SIG-M5 treated with dmso at 0.1 percent for 504 hours (cell line): Measurements from ENCODE around the gene MAPKAPK2.

ENCODE experiments used
- DNase-seq: peaks from one replicate; lab custom pipeline; 2025; ENCODE audit not compliant: unreplicated experiment; lab: John Stamatoyannopoulos, UW

The MAPKAPK2 gene

GRCh38 chr1:206682111-206682510 lies 2.6 kb upstream of the MAPKAPK2 start:
- peak; percentile 30 for DNase-seq

- DNase-seq = no peak
Measured at GRCh38 chr1:206683313-206683712, 1.4 kb upstream of the MAPKAPK2 start.

GRCh38 chr1:206684003-206684402 lies 702 bp upstream of the MAPKAPK2 start:
- no peak for DNase-seq

DNA sequence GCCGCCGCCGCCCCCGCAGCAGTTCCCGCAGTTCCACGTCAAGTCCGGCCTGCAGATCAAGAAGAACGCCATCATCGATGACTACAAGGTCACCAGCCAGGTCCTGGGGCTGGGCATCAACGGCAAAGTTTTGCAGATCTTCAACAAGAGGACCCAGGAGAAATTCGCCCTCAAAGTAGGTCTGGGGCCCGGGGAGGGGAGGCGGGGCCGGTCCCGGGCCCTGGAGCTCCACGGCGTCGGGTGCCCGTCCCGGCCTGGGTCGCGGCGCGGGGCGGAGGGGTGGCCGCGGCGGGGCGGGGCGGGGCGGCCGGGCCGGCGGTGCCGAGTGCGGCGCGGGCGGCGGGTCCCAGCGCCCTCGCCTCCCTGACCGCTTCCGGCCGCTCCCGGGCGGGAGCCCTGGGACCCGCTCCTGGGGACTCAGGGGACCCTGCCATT lies 646 bp downstream of the MAPKAPK2 start:
- DNase-seq = no peak

DNA sequence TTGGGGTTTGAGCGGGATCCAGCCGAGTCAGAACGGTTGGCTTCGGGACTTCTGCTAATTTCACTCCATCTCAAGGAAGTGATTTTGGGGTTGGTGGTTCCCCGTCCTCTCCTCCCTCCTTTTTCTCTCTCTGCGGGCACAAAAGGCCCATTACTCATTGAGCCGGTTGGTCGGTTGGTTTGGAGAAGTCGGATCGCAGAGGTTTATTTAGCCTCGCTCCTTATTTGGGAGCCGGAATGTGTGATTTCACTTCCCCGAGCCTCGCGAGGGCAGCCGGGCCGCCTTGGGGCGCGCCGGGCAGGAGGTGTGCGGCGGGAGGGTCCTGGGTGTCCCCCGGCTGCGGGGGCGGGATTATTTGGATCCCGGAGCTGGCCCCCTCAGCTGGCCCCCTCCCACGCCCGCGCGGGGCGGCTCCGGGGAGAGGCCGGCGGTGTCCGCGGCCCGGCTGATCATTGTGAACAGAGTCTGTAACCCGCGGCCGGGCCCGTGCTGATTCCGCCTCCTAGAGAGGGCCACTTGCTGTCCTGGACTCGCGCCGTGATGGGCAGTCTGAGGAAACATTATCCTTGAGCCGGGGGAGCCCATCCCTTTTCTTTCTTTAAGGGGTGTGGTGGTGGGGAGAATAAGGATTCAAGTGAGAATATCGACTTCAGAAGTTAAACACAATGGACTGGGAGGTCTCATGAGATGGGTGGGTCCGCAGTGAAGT lies 1.2 kb downstream of the MAPKAPK2 start:
- peak; percentile 95 for DNase-seq

DNA sequence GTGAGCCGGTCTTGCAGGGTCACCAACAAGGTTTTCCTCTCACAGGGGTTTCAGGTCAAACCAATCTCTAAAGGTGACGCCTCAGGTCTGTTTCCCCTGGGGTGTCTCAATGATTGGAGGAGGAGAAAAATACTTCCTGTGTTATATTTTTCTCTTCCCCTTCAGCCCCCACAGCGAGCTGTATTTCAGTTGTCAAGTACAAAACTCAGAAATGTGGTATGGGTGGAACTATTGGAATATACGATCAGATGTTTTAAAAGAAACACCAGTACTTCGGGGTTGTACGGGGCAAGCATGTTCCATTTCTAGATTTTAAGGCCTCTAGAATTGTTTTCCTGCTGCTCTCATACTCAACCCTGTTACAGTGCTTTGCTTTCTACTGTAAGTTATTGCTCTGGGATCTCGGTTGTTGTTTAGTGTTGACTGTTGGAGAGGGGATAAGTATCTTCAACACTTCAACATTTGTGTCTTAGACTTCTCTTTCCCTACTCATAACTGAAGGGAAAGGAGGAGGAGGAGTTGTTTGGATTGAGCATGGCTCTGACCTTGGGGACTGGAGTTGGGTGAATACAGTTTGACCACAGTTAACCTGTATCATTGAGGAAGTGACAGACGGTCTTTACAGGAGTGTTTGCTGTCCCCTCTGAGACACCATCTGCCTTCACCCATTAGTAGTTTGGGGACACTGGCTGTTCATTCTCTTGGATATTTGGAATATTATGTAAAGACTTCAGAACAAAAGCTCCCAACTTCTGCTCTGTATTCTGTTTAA lies 2.0 kb downstream of the MAPKAPK2 start:
- peak; percentile 27 for DNase-seq

DNA sequence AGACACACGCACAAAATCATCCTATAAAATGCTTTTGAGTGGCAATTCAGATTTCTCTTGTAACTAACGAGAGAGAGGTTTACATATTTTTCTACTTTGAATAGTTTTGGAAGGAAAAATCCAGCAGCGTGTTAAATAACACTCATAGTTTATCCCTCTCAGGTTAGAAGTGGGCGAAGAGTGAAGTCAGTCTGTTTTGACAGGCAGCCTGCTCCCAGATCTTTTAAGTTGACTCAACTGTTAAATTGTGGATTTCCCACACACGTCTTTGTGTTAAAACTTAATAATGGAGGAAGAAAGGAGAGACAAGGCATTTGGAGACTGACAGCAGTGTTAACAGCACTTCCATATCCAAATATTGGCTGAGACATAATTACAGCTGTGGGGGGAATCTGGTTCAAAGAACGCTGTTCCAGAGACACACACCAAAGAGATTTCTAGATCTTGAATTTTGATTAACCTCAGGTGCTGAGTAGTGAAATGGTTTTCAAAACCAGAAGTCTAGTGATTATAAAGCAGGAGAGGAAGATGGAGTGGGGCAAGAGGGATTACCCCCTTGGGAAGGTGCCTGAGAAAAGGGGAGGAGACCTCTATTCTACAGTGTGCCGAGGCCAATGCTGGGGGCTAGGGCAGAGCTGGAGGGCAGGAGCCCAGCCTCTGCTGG lies 2.7 kb downstream of the MAPKAPK2 start:
- no peak for DNase-seq

DNA sequence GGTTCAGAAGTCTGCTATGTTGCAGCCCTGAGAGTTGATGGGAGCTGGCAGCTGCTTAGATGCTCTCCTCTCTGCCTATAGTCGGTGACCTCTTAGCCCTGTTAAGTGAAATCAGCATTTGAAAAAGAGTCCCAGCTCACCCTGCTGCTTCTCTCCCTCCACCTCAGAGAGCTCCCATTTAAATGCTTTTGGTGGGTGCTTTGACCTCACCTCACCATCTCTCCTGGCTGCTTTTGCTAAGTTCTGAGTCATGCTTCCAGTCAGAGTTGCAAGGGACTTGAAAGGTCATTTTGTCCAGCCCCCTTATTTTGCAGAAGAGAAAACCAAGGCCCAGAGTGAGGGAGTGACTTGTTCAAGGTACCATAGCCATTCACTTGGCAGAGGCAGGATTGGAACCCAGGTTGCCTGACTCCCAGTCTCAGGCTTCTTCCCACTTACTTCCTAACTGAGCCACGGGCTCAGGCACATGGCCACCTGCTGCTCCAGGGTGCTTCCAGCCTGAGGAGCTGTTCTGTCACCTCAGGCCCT lies 3.3 kb downstream of the MAPKAPK2 start:
- no peak for DNase-seq

DNA sequence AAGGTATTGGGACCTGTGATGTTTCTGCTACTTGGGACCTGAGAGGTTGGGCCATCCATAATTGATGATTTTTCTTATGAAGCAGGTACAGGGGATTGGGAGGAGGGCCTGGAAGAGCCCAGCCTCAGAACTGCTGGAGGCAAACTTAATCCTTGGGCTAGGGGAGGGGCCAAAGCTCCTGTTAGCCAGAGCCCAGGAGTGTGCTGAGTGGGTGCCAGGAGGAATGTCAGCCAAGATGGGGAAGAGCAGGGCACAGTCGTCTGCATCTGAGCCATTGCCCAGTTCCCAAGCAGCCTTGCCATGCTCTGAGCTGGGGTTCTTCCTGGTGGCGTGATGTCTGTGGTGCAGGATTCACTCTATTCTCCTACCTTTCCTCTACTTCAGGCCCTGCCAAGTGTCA lies 5.8 kb downstream of the MAPKAPK2 start:
- no peak for DNase-seq

DNA sequence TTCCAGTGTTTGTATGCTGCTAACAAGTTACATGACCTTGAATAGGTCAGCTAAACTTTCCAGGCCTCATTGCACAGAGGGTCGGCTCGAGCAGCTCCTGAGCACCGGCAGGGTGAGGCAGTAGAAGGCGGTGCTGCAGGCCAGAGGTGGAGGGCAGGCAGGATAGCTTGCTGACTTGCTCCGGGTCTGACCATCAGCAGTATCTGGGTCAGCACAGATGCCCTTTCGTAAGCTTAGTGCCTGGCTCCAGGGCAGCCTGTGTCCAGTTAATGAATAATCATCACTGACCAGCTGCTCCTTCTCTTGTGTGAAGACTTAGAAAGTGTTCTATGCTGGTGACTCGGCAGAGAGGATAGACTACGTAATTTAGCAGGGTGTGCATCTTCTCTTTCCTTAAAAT lies 6.9 kb downstream of the MAPKAPK2 start:
- DNase-seq = no peak

DNA sequence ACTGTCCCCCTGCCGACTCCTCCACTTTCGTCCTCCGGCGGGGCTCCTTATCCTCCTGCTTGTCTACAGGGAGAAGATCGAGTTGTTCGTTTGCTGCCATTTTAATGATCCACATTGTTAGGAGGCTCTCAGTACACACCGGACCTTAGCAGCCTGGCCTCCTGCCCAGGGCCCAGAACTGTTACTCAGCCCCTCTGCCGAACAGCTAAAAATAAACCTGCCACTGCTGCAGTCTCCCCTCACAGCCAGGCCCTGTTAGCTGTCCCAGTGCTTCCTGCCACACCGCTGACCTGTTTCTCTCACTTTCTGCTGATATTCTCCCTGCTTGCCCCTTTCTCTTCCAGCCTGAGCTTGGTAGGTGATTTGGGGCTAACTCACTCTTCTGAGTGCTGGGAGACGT lies 8.3 kb downstream of the MAPKAPK2 start:
- DNase-seq = no peak

- DNase-seq = no peak
Measured at GRCh38 chr1:206693592-206693991, 8.9 kb downstream of the MAPKAPK2 start.

- DNase-seq = no peak
Measured at GRCh38 chr1:206694171-206695124, 9.7 kb downstream of the MAPKAPK2 start.

GRCh38 chr1:206695733-206696132 lies 11.0 kb downstream of the MAPKAPK2 start:
- no peak for DNase-seq

- no peak for DNase-seq
Measured at GRCh38 chr1:206696812-206697585, 12.3 kb downstream of the MAPKAPK2 start.

DNA sequence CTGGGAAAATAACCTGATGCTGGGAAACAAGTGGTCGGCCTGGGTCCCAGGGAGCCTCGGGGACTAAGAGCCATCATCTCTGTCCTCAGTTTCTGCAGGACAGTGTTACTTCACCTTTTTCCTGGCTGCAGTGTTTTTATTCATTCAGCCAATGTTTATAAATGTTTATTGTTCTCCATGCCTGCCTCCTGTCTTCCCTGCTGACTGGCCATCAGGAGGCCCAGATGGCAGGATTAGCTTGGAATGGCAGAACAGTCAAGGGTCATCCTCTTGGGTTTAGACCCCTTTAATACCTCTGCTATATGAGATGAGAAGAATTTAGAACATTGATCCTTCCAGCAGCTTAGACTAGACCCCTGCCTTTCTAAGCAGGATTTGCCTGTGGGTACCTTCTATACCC lies 13.3 kb downstream of the MAPKAPK2 start:
- no peak for DNase-seq

DNA sequence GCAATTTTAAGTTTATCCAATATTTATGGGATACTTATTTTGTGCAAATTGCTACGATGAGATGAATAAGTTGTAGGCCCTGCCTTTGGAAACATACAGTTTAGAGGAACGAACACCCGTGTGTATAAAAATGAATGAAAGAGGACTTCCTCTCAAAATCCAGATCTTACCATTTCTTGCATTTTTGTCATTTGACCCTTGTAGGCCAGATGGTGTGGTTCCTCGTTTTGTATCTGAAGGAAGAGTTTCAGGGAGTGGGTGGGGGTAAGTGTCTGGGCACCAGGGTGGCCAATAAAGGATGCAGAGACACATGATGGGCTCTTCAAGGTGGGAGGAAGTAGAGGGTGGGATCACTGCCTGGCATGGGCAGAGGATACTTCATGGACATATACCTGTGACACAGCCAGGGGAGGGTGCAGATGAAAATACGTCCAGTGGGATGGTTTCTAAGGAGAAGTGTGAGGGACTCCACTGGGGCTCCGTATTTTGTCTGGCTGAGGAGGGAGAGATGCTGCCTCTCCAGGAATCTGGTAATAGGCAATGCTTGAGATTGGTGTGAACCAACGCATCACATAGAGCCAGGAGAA lies 14.4 kb downstream of the MAPKAPK2 start:
- peak; percentile 66 for DNase-seq

DNA sequence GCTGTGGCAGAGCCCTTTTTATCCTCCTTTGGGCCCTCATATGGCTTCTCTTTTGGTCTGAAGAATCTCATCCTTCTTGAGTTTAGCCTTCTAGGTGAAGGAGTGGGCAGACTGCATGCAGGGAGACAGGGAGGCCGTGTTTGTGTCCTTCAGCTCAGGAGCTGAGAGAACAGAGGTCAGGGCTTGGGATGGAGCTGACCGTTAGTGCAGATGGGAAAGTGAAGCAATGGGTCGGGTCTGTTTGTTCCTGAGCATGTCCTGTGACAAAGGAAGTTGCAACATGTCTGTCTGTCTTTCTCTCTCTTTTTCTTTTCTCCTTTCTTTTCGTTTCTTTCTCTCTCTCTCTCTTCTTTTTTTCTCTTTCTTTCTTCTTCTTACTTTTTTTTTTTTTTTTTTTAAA lies 14.9 kb downstream of the MAPKAPK2 start:
- peak; percentile 81 for DNase-seq

DNA sequence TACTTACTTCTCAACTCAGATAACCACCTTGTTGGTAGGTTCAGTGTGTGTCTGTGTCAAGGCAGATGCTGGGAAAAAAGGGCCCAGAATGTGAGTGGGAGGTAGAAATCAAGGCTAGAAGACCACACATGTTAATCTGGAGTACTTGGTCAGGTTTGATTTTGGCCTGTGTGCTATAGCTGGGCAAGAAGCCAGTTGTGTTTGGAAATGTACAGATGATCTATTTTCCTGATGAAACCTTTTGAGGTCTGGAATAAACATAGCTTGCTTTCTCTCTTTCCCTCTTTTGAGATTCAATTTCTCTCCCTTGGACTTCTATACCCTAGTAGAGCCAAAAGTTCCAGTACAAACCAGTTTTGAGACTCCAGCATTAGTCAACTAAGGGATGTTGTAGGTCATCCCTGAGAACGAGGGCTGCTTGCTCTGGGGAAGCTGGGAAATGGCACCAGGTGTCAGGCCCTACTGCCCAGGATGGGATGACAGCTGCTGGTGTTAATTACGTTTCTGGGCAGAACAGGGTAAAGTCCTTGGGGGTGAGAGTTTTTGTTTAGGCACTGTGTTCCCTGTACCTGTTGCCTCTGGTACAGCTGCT lies 15.8 kb downstream of the MAPKAPK2 start:
- no peak for DNase-seq
